ENCODE data around the gene MACC1.

The MACC1 gene

DNA sequence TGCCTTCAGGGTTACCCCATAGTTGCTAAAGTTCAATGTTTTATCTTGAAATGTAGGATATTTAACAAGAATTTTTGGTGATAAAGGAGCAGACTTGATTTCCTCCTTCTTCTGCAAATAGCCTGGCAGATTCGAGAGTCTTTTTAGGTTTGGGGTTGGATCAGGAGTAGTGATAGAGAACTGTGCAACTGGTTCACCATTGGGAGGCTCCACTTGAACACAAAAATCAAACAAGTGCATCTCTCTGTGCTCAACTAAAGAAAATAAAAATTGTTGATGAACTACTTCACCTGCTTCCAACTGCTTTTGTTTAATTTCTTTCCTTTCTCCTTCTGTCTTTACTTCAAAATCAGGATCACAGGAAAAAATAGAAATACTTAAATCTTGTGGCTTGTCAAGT is 58.5 kb downstream of the MACC1 start:
- no peak overlapping the region for H3K9ac ChIP-seq (ENCODE audit: low read depth, low read length)
- H3K9me3 ChIP-seq (ENCODE audit: control insufficient read depth, insufficient read depth, low read length), result no peaks in the 10 kb centered on the region
- H3K36me3 ChIP-seq (ENCODE audit: insufficient read depth, low read length), result peaks cover 2% of the 10 kb centered on the region; the same call in 1 of the 2 replicates
- H3K4me1 ChIP-seq (ENCODE audit: insufficient read depth, low read length), result peaks cover 6% of the 10 kb centered on the region; the same call in 1 of the 2 replicates

DNA sequence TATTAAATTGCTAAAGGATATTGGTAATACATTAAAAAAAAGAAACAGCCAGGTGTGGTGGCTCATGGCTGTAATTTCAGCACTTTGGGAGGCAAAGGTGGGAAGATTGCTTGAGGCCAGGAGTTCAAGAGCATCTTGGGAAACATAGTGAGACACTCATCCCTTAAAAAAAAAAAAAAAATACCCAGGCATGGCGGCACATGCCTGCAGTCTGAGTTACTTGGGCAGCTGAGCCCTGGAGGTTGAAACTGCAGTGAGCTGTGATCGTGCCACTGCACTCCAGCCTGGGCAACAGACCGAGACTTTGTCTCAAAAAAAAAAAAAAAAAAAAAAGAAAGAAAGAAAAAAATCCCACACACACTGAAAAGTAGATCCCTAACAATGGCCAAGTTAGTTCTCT is 59.7 kb downstream of the MACC1 start:
- no peak overlapping the region for H3K9ac ChIP-seq (ENCODE audit: low read depth, low read length)
- no peaks in the 10 kb centered on the region for H3K9me3 ChIP-seq (ENCODE audit: control insufficient read depth, insufficient read depth, low read length)
- peaks cover 4% of the 10 kb centered on the region; the same call in 1 of the 2 replicates for H3K36me3 ChIP-seq (ENCODE audit: insufficient read depth, low read length)
- H3K4me1 ChIP-seq (ENCODE audit: insufficient read depth, low read length), result peaks cover 6% of the 10 kb centered on the region; the same call in 1 of the 2 replicates

DNA sequence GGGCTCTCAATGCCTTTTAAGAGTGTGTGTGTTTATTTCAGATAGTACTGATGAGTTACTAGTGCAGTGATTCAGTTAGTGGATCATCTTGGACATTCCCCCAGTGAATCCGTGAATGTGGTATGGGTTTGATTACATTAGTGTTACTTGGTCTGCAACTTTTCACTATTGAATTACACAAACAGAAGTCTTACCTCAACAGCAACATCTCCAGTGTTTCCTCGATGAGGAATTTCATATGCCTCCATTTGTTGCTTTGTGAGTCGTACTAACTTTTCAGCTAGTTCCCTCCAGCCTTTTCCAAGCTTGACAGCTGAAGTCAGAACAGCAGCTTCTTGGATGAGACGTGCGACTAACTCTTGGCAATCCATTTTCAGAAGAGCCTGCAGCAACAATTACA is 63.2 kb downstream of the MACC1 start:
- H3K4me1 ChIP-seq (ENCODE audit: insufficient read depth, low read length), result peaks cover 6% of the 10 kb centered on the region; the same call in 1 of the 2 replicates
- H3K36me3 ChIP-seq (ENCODE audit: insufficient read depth, low read length), result peaks cover 8% of the 10 kb centered on the region
- no peaks in the 10 kb centered on the region for H3K9me3 ChIP-seq (ENCODE audit: control insufficient read depth, insufficient read depth, low read length)
- no peak overlapping the region for H3K9ac ChIP-seq (ENCODE audit: low read depth, low read length)

GRCh38 chr7:20153567-20153966 is 63.6 kb downstream of the MACC1 start:
- no peak overlapping the region for H3K9ac ChIP-seq (ENCODE audit: low read depth, low read length)
- peaks cover 6% of the 10 kb centered on the region; the same call in 1 of the 2 replicates for H3K4me1 ChIP-seq (ENCODE audit: insufficient read depth, low read length)
- H3K36me3 ChIP-seq (ENCODE audit: insufficient read depth, low read length), result peaks cover 8% of the 10 kb centered on the region
- H3K9me3 ChIP-seq (ENCODE audit: control insufficient read depth, insufficient read depth, low read length), result no peaks in the 10 kb centered on the region

GRCh38 chr7:20152511-20152910 is 64.7 kb downstream of the MACC1 start:
- Histone ChIP-seq H3K9me3 (ENCODE audit: control insufficient read depth, insufficient read depth, low read length) (no peaks in the 10 kb centered on the region), H3K36me3 (ENCODE audit: insufficient read depth, low read length) (peaks cover 8% of the 10 kb centered on the region), H3K4me1 (ENCODE audit: insufficient read depth, low read length) (no peaks in the 10 kb centered on the region), H3K9ac (ENCODE audit: low read depth, low read length) (no peak overlapping the region)

- H3K9me3 ChIP-seq (ENCODE audit: control insufficient read depth, insufficient read depth, low read length), result no peaks in the 10 kb centered on the region
- H3K36me3 ChIP-seq (ENCODE audit: insufficient read depth, low read length), result peaks cover 8% of the 10 kb centered on the region
- H3K4me1 ChIP-seq (ENCODE audit: insufficient read depth, low read length), result no peaks in the 10 kb centered on the region
- no peak overlapping the region for H3K9ac ChIP-seq (ENCODE audit: low read depth, low read length)
Measured at GRCh38 chr7:20151708-20152456, 65.3 kb downstream of the MACC1 start.

DNA sequence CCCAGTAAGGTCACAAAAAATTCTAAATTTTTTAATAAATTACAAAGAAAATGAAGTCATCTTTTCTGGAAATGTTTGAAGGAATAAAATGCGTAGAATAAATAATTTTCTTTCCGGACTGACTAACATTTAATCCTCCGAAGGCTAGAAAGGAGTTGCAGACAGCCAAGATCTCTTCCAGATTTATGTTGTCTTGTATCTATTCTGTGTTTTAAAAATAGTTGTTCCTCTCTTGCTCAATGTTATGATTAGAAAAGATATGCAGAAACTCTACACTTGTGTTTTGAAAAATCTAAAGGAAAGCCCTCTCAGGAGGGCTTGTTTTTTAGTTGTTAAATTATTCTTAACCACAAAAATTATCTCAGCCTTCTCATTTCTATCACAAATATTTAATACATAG is 70.7 kb downstream of the MACC1 start:
- Histone ChIP-seq H3K9me3 (ENCODE audit: control insufficient read depth, insufficient read depth, low read length) (no peaks in the 10 kb centered on the region), H3K36me3 (ENCODE audit: insufficient read depth, low read length) (peaks cover 7% of the 10 kb centered on the region), H3K4me1 (ENCODE audit: insufficient read depth, low read length) (no peaks in the 10 kb centered on the region), H3K9ac (ENCODE audit: low read depth, low read length) (no peak overlapping the region)

DNA sequence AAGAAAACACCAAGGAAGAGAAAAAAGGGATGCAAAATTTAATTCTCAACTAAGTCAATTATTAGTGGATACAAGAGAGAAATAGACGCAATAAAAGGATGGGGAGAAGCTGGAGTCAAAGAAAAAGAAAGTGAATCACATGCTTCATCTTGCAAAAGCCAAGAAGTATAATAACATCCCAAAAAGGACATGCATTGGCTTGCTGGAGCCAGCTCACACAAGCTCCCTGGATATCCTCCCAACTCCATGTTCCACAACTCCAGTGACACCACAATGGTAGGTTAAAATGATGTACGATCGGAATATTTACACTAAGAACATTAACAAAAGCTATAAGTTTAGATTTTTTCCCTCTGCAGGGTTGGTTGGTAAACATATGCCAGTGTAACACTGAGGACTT is 72.4 kb downstream of the MACC1 start:
- H3K9ac ChIP-seq (ENCODE audit: low read depth, low read length), result no peak overlapping the region
- no peaks in the 10 kb centered on the region; the same call in 1 of the 2 replicates for H3K4me1 ChIP-seq (ENCODE audit: insufficient read depth, low read length)
- peaks cover 7% of the 10 kb centered on the region; the same call in 1 of the 2 replicates for H3K36me3 ChIP-seq (ENCODE audit: insufficient read depth, low read length)
- H3K9me3 ChIP-seq (ENCODE audit: control insufficient read depth, insufficient read depth, low read length), result no peaks in the 10 kb centered on the region

DNA sequence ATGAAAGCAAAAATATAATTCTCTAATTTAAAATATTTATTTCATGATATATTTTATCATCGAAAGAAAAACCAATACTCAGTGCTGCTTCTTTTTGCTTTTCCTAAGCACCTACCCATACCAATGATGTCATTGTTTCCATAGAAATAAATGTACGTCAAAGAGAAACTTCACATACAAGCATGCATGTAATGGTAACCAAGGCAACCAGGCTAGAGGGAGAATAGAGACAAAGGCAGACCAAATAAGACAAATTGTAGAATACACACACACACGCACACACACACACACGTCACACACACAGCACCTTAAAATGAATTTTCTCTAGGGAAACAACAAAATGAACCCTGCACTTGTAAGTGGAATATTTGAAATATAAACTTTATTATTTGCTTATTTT is 75.5 kb downstream of the MACC1 start:
- no peak overlapping the region for H3K9ac ChIP-seq (ENCODE audit: low read depth, low read length)
- H3K36me3 ChIP-seq (ENCODE audit: insufficient read depth, low read length), result 0 out of 2 replicates have a peak, but pooled peaks cover 4% of the 10 kb centered on the region
- H3K4me1 ChIP-seq (ENCODE audit: insufficient read depth, low read length), result no peaks in the 10 kb centered on the region; the same call in 1 of the 2 replicates
- H3K9me3 ChIP-seq (ENCODE audit: control insufficient read depth, insufficient read depth, low read length), result no peaks in the 10 kb centered on the region

DNA sequence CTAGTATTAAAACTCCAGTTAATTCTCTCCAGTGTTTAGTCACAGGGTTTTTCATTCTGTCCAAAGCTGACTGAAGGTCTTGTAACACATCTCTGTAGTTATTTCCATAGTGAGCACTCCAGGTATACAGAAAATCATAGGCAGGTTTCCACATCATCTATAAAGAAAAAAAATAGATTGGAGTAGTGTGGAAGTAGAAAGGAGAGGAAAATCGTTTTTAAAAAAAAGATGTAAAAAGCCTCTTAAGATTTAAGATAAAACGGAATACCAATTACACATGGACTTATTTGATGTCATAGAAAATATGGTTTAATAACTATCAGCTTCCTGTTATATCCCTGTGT is 76.2 kb downstream of the MACC1 start:
- Histone ChIP-seq H3K9ac (ENCODE audit: low read depth, low read length) (no peak overlapping the region), H3K36me3 (ENCODE audit: insufficient read depth, low read length) (0 out of 2 replicates have a peak, but pooled peaks cover 4% of the 10 kb centered on the region), H3K9me3 (ENCODE audit: control insufficient read depth, insufficient read depth, low read length) (no peaks in the 10 kb centered on the region), H3K4me1 (ENCODE audit: insufficient read depth, low read length) (no peaks in the 10 kb centered on the region; the same call in 1 of the 2 replicates)

DNA sequence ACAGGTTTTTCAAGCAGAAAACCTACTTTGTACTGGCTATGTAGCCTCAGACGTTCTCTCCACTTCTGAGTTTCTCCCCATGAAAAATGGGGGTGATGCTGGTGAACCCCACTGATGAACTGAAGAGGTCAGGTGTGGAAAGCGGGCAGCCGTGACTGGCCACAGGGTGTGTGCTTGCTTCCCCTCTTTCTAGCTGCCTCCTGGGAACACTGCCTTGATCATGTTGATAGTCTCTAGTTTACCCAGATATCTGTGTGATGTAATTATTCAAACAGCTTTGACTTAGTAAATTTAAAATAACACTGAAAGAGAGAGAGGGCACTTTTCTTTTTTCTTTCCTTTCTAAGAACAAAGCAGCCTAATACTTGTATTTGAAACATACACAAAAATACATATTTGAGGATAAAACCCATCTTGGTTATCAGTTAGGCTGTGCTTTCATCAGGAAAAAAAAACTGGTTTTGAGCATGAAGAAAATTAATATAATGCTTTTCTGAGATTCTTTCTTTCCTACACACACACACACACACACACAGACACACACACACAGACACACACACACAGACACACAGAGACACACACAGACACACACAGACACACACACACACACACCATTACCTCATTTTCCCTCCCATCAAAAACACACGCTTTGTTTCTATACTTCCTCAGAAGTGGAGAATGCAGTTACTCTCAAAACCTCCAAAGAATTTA is 76.7 kb downstream of the MACC1 start:
- Histone ChIP-seq H3K4me1 (ENCODE audit: insufficient read depth, low read length) (no peaks in the 10 kb centered on the region; the same call in 1 of the 2 replicates), H3K9ac (ENCODE audit: low read depth, low read length) (no peak overlapping the region), H3K9me3 (ENCODE audit: control insufficient read depth, insufficient read depth, low read length) (no peaks in the 10 kb centered on the region), H3K36me3 (ENCODE audit: insufficient read depth, low read length) (0 out of 2 replicates have a peak, but pooled peaks cover 4% of the 10 kb centered on the region)

GRCh38 chr7:20136647-20137046 is 80.5 kb downstream of the MACC1 start:
- no peaks in the 10 kb centered on the region for H3K9me3 ChIP-seq (ENCODE audit: control insufficient read depth, insufficient read depth, low read length)
- peaks cover 8% of the 10 kb centered on the region for H3K4me1 ChIP-seq (ENCODE audit: insufficient read depth, low read length)
- no peaks in the 10 kb centered on the region for H3K36me3 ChIP-seq (ENCODE audit: insufficient read depth, low read length)
- no peak overlapping the region for H3K9ac ChIP-seq (ENCODE audit: low read depth, low read length)

DNA sequence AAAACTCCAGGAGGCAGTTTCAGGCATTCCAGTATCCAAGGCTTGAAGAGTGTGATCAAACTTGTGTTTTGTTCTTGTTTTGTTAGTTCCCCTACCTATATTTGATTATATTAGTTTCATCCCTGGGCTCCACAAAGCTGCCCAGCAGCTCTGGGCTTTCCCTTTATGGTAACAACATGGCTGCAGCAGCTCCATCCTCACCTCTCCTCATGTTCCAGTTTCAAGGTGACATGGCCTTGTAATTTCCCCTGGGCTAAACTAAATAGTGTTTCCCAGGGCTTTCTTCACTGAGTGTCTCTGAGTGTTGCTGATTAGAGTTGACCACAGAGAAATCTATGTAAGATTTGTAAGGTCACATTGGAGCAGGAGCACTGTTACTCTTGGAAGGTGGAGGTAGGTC is 83.4 kb downstream of the MACC1 start:
- no peak overlapping the region for H3K9ac ChIP-seq (ENCODE audit: low read depth, low read length)
- peaks cover 25% of the 10 kb centered on the region for H3K4me1 ChIP-seq (ENCODE audit: insufficient read depth, low read length)
- H3K36me3 ChIP-seq (ENCODE audit: insufficient read depth, low read length), result peaks cover 7% of the 10 kb centered on the region
- H3K9me3 ChIP-seq (ENCODE audit: control insufficient read depth, insufficient read depth, low read length), result no peaks in the 10 kb centered on the region

GRCh38 chr7:20132585-20132984 is 84.6 kb downstream of the MACC1 start:
- H3K4me1 ChIP-seq (ENCODE audit: insufficient read depth, low read length), result peaks cover 33% of the 10 kb centered on the region
- peaks cover 7% of the 10 kb centered on the region for H3K36me3 ChIP-seq (ENCODE audit: insufficient read depth, low read length)
- no peak overlapping the region for H3K9ac ChIP-seq (ENCODE audit: low read depth, low read length)
- H3K9me3 ChIP-seq (ENCODE audit: control insufficient read depth, insufficient read depth, low read length), result no peaks in the 10 kb centered on the region

DNA sequence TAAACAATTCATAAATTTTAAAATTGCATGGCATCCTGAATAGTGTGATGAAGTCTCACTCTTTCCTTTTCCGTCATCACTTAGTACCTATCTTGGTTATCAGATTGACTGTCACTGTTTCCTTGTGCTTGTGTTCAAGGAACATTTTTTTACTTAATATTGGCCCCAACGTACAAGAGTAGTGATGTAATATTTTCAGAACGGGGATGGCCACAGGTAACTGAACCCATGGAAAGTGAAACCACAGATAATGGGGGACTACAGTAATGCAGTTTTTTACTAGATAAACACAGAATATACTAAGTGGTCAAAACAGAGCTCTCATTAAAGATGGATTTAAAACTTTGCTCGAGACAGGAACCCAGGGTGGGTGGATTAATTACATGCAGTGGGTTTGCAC is 85.4 kb downstream of the MACC1 start:
- no peak overlapping the region for H3K9ac ChIP-seq (ENCODE audit: low read depth, low read length)
- H3K9me3 ChIP-seq (ENCODE audit: control insufficient read depth, insufficient read depth, low read length), result no peaks in the 10 kb centered on the region
- H3K36me3 ChIP-seq (ENCODE audit: insufficient read depth, low read length), result peaks cover 7% of the 10 kb centered on the region
- peaks cover 39% of the 10 kb centered on the region for H3K4me1 ChIP-seq (ENCODE audit: insufficient read depth, low read length)

All from ES-I3 (cell line).